Mesodermal cell (in vitro differentiated cells): ENCODE measurements around the gene C7. TPM values are rescaled to one million over a fixed set of nuclear protein-coding genes. Genes with fewer than 3 reads are reported as not detected.
"Not testable (repeated sequence)": the region's sequence is repeated elsewhere in the genome, so short reads cannot be mapped to it uniquely, and the experiment has no call there.

Experiments
- H3K27ac ChIP-seq: 2 replicates; pipeline ENCODE4 v1.7.0; 2013; ENCODE audit warnings: mild to moderate bottlenecking, low read depth, low read length, moderate library complexity; ENCODE audit not compliant: severe bottlenecking
- H3K36me3 ChIP-seq: 2 replicates; pipeline ENCODE4 v1.7.1; 2013; ENCODE audit warnings: mild to moderate bottlenecking, low read length, moderate library complexity; ENCODE audit not compliant: control insufficient read depth, insufficient read depth
- H3K4me1 ChIP-seq: one replicate; pipeline ENCODE4 v1.7.1; 2013; ENCODE audit warnings: mild to moderate bottlenecking, low read length; ENCODE audit not compliant: insufficient read depth, control insufficient read depth, poor library complexity, severe bottlenecking
- H3K4me3 ChIP-seq: 2 replicates; pipeline ENCODE4 v1.7.0; 2013; ENCODE audit warnings: low read length, control low read depth, mild to moderate bottlenecking; ENCODE audit not compliant: insufficient read depth, poor library complexity, severe bottlenecking; ENCODE audit errors: extremely low read depth
- H3K9me3 ChIP-seq: 2 replicates; pipeline ENCODE4 v1.7.1; 2013; ENCODE audit warnings: mild to moderate bottlenecking, low read length, moderate library complexity; ENCODE audit not compliant: control insufficient read depth
- WGBS, 2 experiments: methylation state at CpG; one replicate each; pipeline ENCODE4 v1.1.5; 2013; ENCODE audit warnings: missing lambda C conversion rate in 2 of 2; ENCODE audit not compliant: insufficient coverage in 2 of 2; 5-methylcytosine and 5-hydroxymethylcytosine counted together
- polyA plus RNA-seq, 2 experiments: library from polyadenylated mRNA; stranded (reverse); fragments of 50-300 nt; gene quantifications; one replicate each; pipeline ENCODE4 v1.2.3, GENCODE V29; 2013

C7 gene
- polyA plus RNA-seq (2013, experiment 1 of 2), result 1.3 TPM
- 0.71 TPM for polyA plus RNA-seq (2013, experiment 2 of 2)

GRCh38 chr5:40909264-40909663 lies at the start of gene C7:
Gene C7, plus strand, starts transcription at chr5:40909497. Its CDS starts 114 bp downstream, at chr5:40909611.
- Histone ChIP-seq H3K27ac (no peak within 1 kb of the TSS), H3K36me3 (no peaks in the 10 kb centered on the region), H3K4me3 (no peak within 1 kb of the TSS), H3K9me3 (no peaks in the 10 kb centered on the region), H3K4me1 (no peaks in the 10 kb centered on the region)
- WGBS, 2 experiments, result 18 to 38% methylated on average over 2 of the region's 3 CpGs

GRCh38 chr5:40860711-40861110 lies 48.6 kb upstream of the C7 start:
- H3K27ac ChIP-seq, result no peak overlapping the region
- no peaks in the 10 kb centered on the region for H3K36me3 ChIP-seq
- H3K4me1 ChIP-seq, result no peaks in the 10 kb centered on the region
- H3K9me3 ChIP-seq, result no peaks in the 10 kb centered on the region
- H3K4me3 ChIP-seq, result no peak overlapping the region

DNA sequence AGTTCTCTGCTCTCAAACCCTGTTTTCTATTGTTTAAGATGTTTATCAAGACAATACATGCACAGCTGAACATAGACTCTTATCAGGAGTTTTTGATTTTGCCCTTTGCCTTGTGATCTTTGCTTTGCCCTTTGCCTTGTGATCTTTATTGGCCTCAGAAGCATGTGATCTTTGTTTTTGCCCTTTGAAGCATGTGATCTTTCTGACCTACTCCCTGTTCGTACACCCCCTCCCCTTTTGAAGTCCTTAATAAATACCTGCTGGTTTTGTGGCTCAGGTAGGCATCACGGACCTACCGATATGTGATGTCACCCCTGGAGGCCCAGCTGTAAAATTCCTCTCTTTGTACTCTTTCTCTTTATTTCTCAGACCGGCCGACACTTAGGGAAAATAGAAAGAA lies 44.3 kb upstream of the C7 start:
- not testable (repeated sequence) for H3K27ac ChIP-seq, H3K9me3 ChIP-seq, H3K4me3 ChIP-seq, H3K4me1 ChIP-seq, H3K36me3 ChIP-seq
- WGBS, 2 experiments, result 93 to 95% methylated on average over 2 to 3 of the region's 5 CpGs

GRCh38 chr5:40866844-40867243 lies 42.5 kb upstream of the C7 start:
- Histone ChIP-seq H3K36me3 (no peaks in the 10 kb centered on the region), H3K9me3 (no peaks in the 10 kb centered on the region), H3K27ac (no peak overlapping the region), H3K4me3 (no peak overlapping the region), H3K4me1 (no peaks in the 10 kb centered on the region)
- WGBS, 2 experiments, result 89 to 94% methylated on average over 2 to 4 of the region's 5 CpGs

- WGBS, 2 experiments, result no CpG with 5 or more reads among the region's 1 CpG
- Histone ChIP-seq H3K4me3 (no peak overlapping the region), H3K27ac (no peak overlapping the region), H3K4me1 (no peaks in the 10 kb centered on the region), H3K36me3 (no peaks in the 10 kb centered on the region), H3K9me3 (no peaks in the 10 kb centered on the region)
These were observed 39.9 kb upstream of the C7 start for GRCh38 chr5:40869384-40869783.

DNA sequence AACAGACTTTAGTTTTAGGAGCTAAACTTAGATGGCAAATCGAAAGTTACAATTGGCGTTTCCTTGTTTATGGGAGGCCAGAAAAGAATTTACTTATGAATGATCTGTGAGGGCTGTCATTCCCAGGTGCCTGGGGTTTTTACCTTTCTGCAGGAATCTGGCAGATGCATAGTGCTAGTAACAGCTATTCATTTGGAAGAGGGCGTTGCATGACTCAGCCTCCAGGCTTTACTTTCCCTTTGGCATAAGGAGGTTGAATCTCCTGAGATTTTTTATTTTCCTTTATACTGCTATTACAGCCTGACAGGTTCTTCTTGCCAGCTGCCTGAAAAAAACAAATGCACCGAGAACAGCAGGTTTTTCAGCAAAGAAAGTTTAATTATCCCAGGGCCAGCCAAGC lies 38.1 kb upstream of the C7 start:
- Histone ChIP-seq H3K4me3 (no peak overlapping the region), H3K27ac (no peak overlapping the region), H3K36me3 (no peaks in the 10 kb centered on the region), H3K9me3 (no peaks in the 10 kb centered on the region), H3K4me1 (no peaks in the 10 kb centered on the region)
- 58 to 100% methylated on average over 1 to 3 of the region's 4 CpGs for WGBS, 2 experiments

DNA sequence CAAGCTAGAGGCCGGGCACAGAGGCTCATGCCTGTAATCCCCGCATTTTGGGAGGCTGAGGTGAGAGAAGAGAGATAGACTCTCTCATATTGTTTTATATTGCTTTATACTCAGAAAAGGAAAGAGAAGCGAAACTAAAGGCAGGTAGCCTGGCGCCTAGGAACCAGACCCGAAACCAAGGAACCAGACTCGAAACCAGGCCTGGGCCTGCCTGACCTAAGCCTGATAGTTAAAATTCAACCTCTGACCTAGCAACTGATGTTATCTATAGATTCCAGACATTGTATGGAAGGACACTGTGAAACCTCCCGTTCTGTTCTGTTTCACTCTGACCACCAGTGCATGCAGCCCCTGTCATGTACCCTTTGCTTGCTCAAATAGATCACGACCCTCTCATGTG lies 37.0 kb upstream of the C7 start:
- not testable (repeated sequence) for H3K9me3 ChIP-seq, H3K36me3 ChIP-seq, H3K27ac ChIP-seq, H3K4me1 ChIP-seq, H3K4me3 ChIP-seq
- 86 to 87% methylated on average over 1 to 3 of the region's 8 CpGs for WGBS, 2 experiments

DNA sequence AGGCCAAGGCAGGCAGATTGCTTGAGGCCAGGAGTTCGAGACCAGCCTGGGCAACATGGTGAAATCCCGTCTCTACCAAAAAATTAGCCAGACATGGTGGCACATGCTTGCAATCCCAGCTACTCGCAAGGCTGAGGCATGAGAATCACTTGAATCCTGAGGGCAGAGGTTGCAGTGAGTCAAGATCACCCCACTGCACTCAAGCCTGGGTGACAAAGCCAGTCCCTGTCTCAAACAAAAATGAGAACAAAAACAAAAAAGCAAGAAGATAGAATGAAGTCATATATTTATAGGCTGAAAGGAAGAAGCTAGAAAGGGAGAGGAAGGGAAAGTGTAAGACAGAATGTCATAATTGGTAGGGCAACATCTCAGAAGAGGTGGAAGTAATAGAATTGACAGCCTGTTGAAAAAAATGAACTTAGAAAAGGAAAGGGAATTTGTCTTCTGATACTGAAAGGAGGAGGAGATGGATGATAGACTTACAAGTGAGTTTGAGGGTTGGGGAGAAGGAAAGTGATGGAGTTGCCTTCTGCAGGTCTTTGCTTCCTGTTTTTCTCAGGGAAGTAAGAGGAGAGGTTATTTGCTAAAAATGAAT lies 35.9 kb upstream of the C7 start:
- H3K9me3 ChIP-seq, result peaks cover 6% of the 10 kb centered on the region
- WGBS, 2 experiments, result 81 to 92% methylated on average over 3 of the region's 3 CpGs
- no peaks in the 10 kb centered on the region for H3K36me3 ChIP-seq
- H3K4me1 ChIP-seq, result no peaks in the 10 kb centered on the region
- H3K4me3 ChIP-seq, result no peak overlapping the region
- no peak overlapping the region for H3K27ac ChIP-seq

DNA sequence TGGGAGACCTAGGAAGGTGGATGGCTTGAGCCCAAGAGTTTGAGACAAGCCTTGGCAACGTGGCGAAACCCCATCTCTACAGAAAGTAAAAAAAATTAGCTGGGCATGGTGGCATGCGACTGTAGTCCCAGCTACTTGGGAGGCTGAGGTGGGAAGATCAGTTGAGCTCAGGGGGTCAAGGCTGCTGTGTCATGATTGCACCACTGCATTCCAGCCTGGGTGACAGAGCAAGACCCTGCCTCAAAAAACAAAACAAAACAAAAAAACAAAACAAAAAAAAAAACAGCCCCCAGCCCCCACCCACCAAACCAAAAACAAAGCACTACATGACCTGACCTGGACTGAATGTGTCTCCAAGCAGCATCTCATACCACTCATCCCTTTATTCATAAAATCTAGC lies 33.3 kb upstream of the C7 start:
- Histone ChIP-seq H3K36me3 (no peaks in the 10 kb centered on the region), H3K9me3 (peaks cover 6% of the 10 kb centered on the region), H3K27ac (no peak overlapping the region), H3K4me3 (no peak overlapping the region), H3K4me1 (no peaks in the 10 kb centered on the region)
- 87 to 100% methylated on average over 1 to 3 of the region's 3 CpGs for whole genome bisulfite sequencing, 2 experiments

DNA sequence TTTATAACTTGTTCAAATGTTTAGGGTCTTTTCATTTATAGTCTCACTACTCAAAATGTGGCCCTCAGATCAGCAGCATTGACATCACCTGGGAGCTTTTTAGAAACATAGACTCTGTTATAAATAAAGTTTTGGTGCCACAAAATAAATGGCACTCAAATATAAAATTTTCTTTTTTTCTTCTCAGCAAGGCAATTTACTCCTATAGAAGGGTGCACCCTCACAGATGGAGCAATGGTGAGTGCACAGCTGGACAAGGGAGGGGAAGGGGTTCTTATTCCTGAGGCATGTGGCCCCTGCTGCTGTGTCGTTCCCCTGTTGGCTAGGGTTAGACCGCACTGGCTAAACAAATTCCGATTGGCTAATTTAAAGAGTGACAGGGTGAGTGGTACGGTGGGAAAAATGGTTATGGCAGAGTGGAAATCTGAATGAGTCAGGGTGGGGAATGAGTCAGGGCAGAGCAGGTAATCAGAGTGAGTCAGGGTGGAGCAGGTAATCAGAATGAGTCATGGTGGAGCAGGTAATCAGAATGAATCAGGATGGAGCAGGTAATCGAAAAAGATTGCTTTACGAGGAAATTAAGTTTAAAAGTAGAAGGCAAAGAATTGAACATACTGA lies 31.8 kb upstream of the C7 start:
- Histone ChIP-seq H3K9me3 (peaks cover 12% of the 10 kb centered on the region), H3K27ac (no peak overlapping the region), H3K36me3 (no peaks in the 10 kb centered on the region), H3K4me1 (no peaks in the 10 kb centered on the region), H3K4me3 (no peak overlapping the region)
- 89 to 100% methylated on average over 3 to 4 of the region's 6 CpGs for WGBS, 2 experiments

GRCh38 chr5:40879163-40879942 lies 29.9 kb upstream of the C7 start:
- Histone ChIP-seq H3K9me3 (peaks cover 16% of the 10 kb centered on the region), H3K36me3 (no peaks in the 10 kb centered on the region), H3K4me1 (no peaks in the 10 kb centered on the region), H3K4me3 (no peak overlapping the region), H3K27ac (no peak overlapping the region)
- 71 to 83% methylated on average over 1 to 3 of the region's 10 CpGs for WGBS, 2 experiments
